Measurements from ENCODE around the gene MDGA2. TPM values are rescaled to one million over a fixed set of nuclear protein-coding genes. Genes with fewer than 3 reads are reported as not detected.

Gene MDGA2
- total and polyA plus RNA-seq, 4 donors: 16.5 to 99.0 (median 34.1) TPM

- Histone ChIP-seq H3K27me3 (ENCODE audit: control insufficient read depth, insufficient read depth, low read length) (no peaks in the 10 kb centered on the region), H3K27ac (ENCODE audit: low read depth, low read length) (no peak overlapping the region), H3K4me1 (ENCODE audit: control insufficient read depth, insufficient read depth, low read length) (no peaks in the 10 kb centered on the region), H3K36me3 (ENCODE audit: control insufficient read depth, insufficient read depth, low read length) (no peaks in the 10 kb centered on the region), H3K9me3 (ENCODE audit: control insufficient read depth, insufficient read depth, low read length) (no peaks in the 10 kb centered on the region), H3K4me3 (ENCODE audit: low read depth, low read length) (no peak overlapping the region)
- no peak for DNase-seq (ENCODE audit: low read depth in 4 of 6, low spot score in 6 of 6)
- 100% methylated on average over 1 of the region's 6 CpGs for WGBS (ENCODE audit: insufficient coverage)
Measured at GRCh38 chr14:47012533-47013280, 662.7 kb downstream of the MDGA2 start.

GRCh38 chr14:47009615-47010014, 665.8 kb downstream of the MDGA2 start:
- H3K9me3 ChIP-seq (ENCODE audit: control insufficient read depth, insufficient read depth, low read length): no peaks in the 10 kb centered on the region
- 79% methylated on average over 3 of the region's 3 CpGs for WGBS (ENCODE audit: insufficient coverage)
- no peak for DNase-seq (ENCODE audit: low read depth in 4 of 6, low spot score in 6 of 6)
- no peak overlapping the region for H3K4me3 ChIP-seq (ENCODE audit: low read depth, low read length)
- no peaks in the 10 kb centered on the region for H3K27me3 ChIP-seq (ENCODE audit: control insufficient read depth, insufficient read depth, low read length)
- no peaks in the 10 kb centered on the region for H3K4me1 ChIP-seq (ENCODE audit: control insufficient read depth, insufficient read depth, low read length)
- no peak overlapping the region for H3K27ac ChIP-seq (ENCODE audit: low read depth, low read length)
- no peaks in the 10 kb centered on the region for H3K36me3 ChIP-seq (ENCODE audit: control insufficient read depth, insufficient read depth, low read length)

- H3K27me3 ChIP-seq (ENCODE audit: control insufficient read depth, insufficient read depth, low read length): no peaks in the 10 kb centered on the region
- no CpG with 5 or more reads among the region's 2 CpGs for WGBS (ENCODE audit: insufficient coverage)
- H3K36me3 ChIP-seq (ENCODE audit: control insufficient read depth, insufficient read depth, low read length): no peaks in the 10 kb centered on the region
- H3K4me3 ChIP-seq (ENCODE audit: low read depth, low read length): no peak overlapping the region
- no peaks in the 10 kb centered on the region for H3K9me3 ChIP-seq (ENCODE audit: control insufficient read depth, insufficient read depth, low read length)
- DNase-seq (ENCODE audit: low read depth in 4 of 6, low spot score in 6 of 6): no peak
- no peak overlapping the region for H3K27ac ChIP-seq (ENCODE audit: low read depth, low read length)
- H3K4me1 ChIP-seq (ENCODE audit: control insufficient read depth, insufficient read depth, low read length): no peaks in the 10 kb centered on the region
Measured at GRCh38 chr14:47008732-47009131, 666.7 kb downstream of the MDGA2 start.

- WGBS (ENCODE audit: insufficient coverage): no CpG with 5 or more reads among the region's 1 CpG
- Histone ChIP-seq H3K36me3 (ENCODE audit: control insufficient read depth, insufficient read depth, low read length) (no peaks in the 10 kb centered on the region), H3K27me3 (ENCODE audit: control insufficient read depth, insufficient read depth, low read length) (no peaks in the 10 kb centered on the region), H3K4me3 (ENCODE audit: low read depth, low read length) (no peak overlapping the region), H3K9me3 (ENCODE audit: control insufficient read depth, insufficient read depth, low read length) (no peaks in the 10 kb centered on the region), H3K4me1 (ENCODE audit: control insufficient read depth, insufficient read depth, low read length) (no peaks in the 10 kb centered on the region), H3K27ac (ENCODE audit: low read depth, low read length) (no peak overlapping the region)
- no peak for DNase-seq (ENCODE audit: low read depth in 4 of 6, low spot score in 6 of 6)
Measured at GRCh38 chr14:46999661-47000060, 675.7 kb downstream of the MDGA2 start.

GRCh38 chr14:46989566-46989965, 685.8 kb downstream of the MDGA2 start:
- H3K36me3 ChIP-seq (ENCODE audit: control insufficient read depth, insufficient read depth, low read length): no peaks in the 10 kb centered on the region
- no peaks in the 10 kb centered on the region for H3K4me1 ChIP-seq (ENCODE audit: control insufficient read depth, insufficient read depth, low read length)
- H3K9me3 ChIP-seq (ENCODE audit: control insufficient read depth, insufficient read depth, low read length): no peaks in the 10 kb centered on the region
- H3K27ac ChIP-seq (ENCODE audit: low read depth, low read length): no peak overlapping the region
- H3K27me3 ChIP-seq (ENCODE audit: control insufficient read depth, insufficient read depth, low read length): no peaks in the 10 kb centered on the region
- DNase-seq (ENCODE audit: low read depth in 4 of 6, low spot score in 6 of 6): peak in 1 of 6 donors; percentile 52
- no peak overlapping the region for H3K4me3 ChIP-seq (ENCODE audit: low read depth, low read length)

GRCh38 chr14:46988312-46988711, 687.1 kb downstream of the MDGA2 start:
- Histone ChIP-seq H3K27me3 (ENCODE audit: control insufficient read depth, insufficient read depth, low read length) (no peaks in the 10 kb centered on the region), H3K27ac (ENCODE audit: low read depth, low read length) (no peak overlapping the region), H3K4me3 (ENCODE audit: low read depth, low read length) (no peak overlapping the region), H3K4me1 (ENCODE audit: control insufficient read depth, insufficient read depth, low read length) (no peaks in the 10 kb centered on the region), H3K36me3 (ENCODE audit: control insufficient read depth, insufficient read depth, low read length) (no peaks in the 10 kb centered on the region), H3K9me3 (ENCODE audit: control insufficient read depth, insufficient read depth, low read length) (no peaks in the 10 kb centered on the region)
- no peak for DNase-seq (ENCODE audit: low read depth in 4 of 6, low spot score in 6 of 6)
- 72% methylated on average over 4 of the region's 4 CpGs for whole genome bisulfite sequencing (ENCODE audit: insufficient coverage)

GRCh38 chr14:46985529-46986380, 689.6 kb downstream of the MDGA2 start:
- peak in 1 of 6 donors; percentile 47 for DNase-seq (ENCODE audit: low read depth in 4 of 6, low spot score in 6 of 6)
- Histone ChIP-seq H3K4me3 (ENCODE audit: low read depth, low read length) (no peak overlapping the region), H3K36me3 (ENCODE audit: control insufficient read depth, insufficient read depth, low read length) (no peaks in the 10 kb centered on the region), H3K27ac (ENCODE audit: low read depth, low read length) (no peak overlapping the region), H3K9me3 (ENCODE audit: control insufficient read depth, insufficient read depth, low read length) (no peaks in the 10 kb centered on the region), H3K27me3 (ENCODE audit: control insufficient read depth, insufficient read depth, low read length) (no peaks in the 10 kb centered on the region), H3K4me1 (ENCODE audit: control insufficient read depth, insufficient read depth, low read length) (no peaks in the 10 kb centered on the region)
- 20% methylated on average over 1 of the region's 6 CpGs for WGBS (ENCODE audit: insufficient coverage)

GRCh38 chr14:46973295-46973694, 702.1 kb downstream of the MDGA2 start:
- H3K27me3 ChIP-seq (ENCODE audit: control insufficient read depth, insufficient read depth, low read length): no peaks in the 10 kb centered on the region
- no CpG with 5 or more reads among the region's 2 CpGs for WGBS (ENCODE audit: insufficient coverage)
- no peak overlapping the region for H3K27ac ChIP-seq (ENCODE audit: low read depth, low read length)
- no peaks in the 10 kb centered on the region for H3K4me1 ChIP-seq (ENCODE audit: control insufficient read depth, insufficient read depth, low read length)
- DNase-seq (ENCODE audit: low read depth in 4 of 6, low spot score in 6 of 6): no peak
- no peak overlapping the region for H3K4me3 ChIP-seq (ENCODE audit: low read depth, low read length)
- H3K36me3 ChIP-seq (ENCODE audit: control insufficient read depth, insufficient read depth, low read length): no peaks in the 10 kb centered on the region
- H3K9me3 ChIP-seq (ENCODE audit: control insufficient read depth, insufficient read depth, low read length): no peaks in the 10 kb centered on the region

GRCh38 chr14:46964378-46964777, 711.0 kb downstream of the MDGA2 start:
- no peaks in the 10 kb centered on the region for H3K36me3 ChIP-seq (ENCODE audit: control insufficient read depth, insufficient read depth, low read length)
- H3K27ac ChIP-seq (ENCODE audit: low read depth, low read length): no peak overlapping the region
- H3K4me3 ChIP-seq (ENCODE audit: low read depth, low read length): no peak overlapping the region
- no peaks in the 10 kb centered on the region for H3K4me1 ChIP-seq (ENCODE audit: control insufficient read depth, insufficient read depth, low read length)
- H3K27me3 ChIP-seq (ENCODE audit: control insufficient read depth, insufficient read depth, low read length): no peaks in the 10 kb centered on the region
- no CpG with 5 or more reads among the region's 3 CpGs for WGBS (ENCODE audit: insufficient coverage)
- no peak for DNase-seq (ENCODE audit: low read depth in 4 of 6, low spot score in 6 of 6)
- H3K9me3 ChIP-seq (ENCODE audit: control insufficient read depth, insufficient read depth, low read length): no peaks in the 10 kb centered on the region

- no peaks in the 10 kb centered on the region for H3K4me1 ChIP-seq (ENCODE audit: control insufficient read depth, insufficient read depth, low read length)
- no CpG with 5 or more reads among the region's 2 CpGs for WGBS (ENCODE audit: insufficient coverage)
- no peak overlapping the region for H3K27ac ChIP-seq (ENCODE audit: low read depth, low read length)
- no peaks in the 10 kb centered on the region for H3K27me3 ChIP-seq (ENCODE audit: control insufficient read depth, insufficient read depth, low read length)
- H3K4me3 ChIP-seq (ENCODE audit: low read depth, low read length): no peak overlapping the region
- no peaks in the 10 kb centered on the region for H3K36me3 ChIP-seq (ENCODE audit: control insufficient read depth, insufficient read depth, low read length)
- peaks cover 3% of the 10 kb centered on the region for H3K9me3 ChIP-seq (ENCODE audit: control insufficient read depth, insufficient read depth, low read length)
- DNase-seq (ENCODE audit: low read depth in 4 of 6, low spot score in 6 of 6): no peak
Measured at GRCh38 chr14:46951103-46951502, 724.3 kb downstream of the MDGA2 start.

Data from spinal cord (tissue), 10 donors.